H1 (cell line): Measurements from ENCODE around the gene PDHB. TPM values are rescaled to one million over a fixed set of nuclear protein-coding genes. Genes with fewer than 3 reads are reported as not detected.

Experiments
- MAX ChIP-seq: IDR thresholded peaks from 2 replicates; pipeline ENCODE4 v1.6.1; 2012; ENCODE audit warnings: inconsistent platforms
- polyA plus RNA-seq, 7 experiments: library from polyadenylated mRNA; depleted of rRNA in 3 of 7; stranded (reverse) in 5 of 7; unstranded in 2 of 7; fragments of >200 nt in 5 of 7; fragments of 200-250 nt in 2 of 7; gene quantifications; 1 replicate in 5 of 7; 2 replicates in 1 of 7; 4 replicates in 1 of 7; pipeline versions ENCODE4 v1.2.1 to v1.2.3, GENCODE V29; 2011 to 2013; ENCODE audit warnings: missing spikeins in 2 of 7, mixed read lengths in 2 of 7
- total RNA-seq: library from RNA; stranded (reverse); fragmentation: NEBNext Ultra II Directional; extraction: Animal tissue kit (Norgen Biotek cat#: 25700); gene quantifications from 2 replicates; pipeline ENCODE4 v1.2.1, GENCODE V29; 2021

Gene PDHB
- total and polyA plus RNA-seq, 2 of the 8 experiments (the other 6 are each of a cell fraction or from before 2014, with no cell fraction given) = 90.4 to 140 TPM

- no peak for TF ChIP-seq MAX
Observed at GRCh38 chr3:58480309-58480708, 46.7 kb upstream of the PDHB start (continued).
